KMS-11 (cell line): ENCODE results near the gene MMP11.

ENCODE experiments used
- H2AFZ ChIP-seq: fragments of 200-600 bp; sonication (generic); 2 replicates; pipeline ENCODE4 v1.6.1; 2016; ENCODE audit warnings: antibody characterized with exemption, mixed run types, low read depth
- H3K27ac ChIP-seq: fragments of 200-600 bp; sonication (generic); 2 replicates; pipeline ENCODE4 v1.6.1; 2016; ENCODE audit warnings: mild to moderate bottlenecking, mixed run types
- H3K27me3 ChIP-seq: fragments of 200-600 bp; sonication (generic); 2 replicates; pipeline ENCODE4 v1.6.1; 2017; ENCODE audit warnings: mild to moderate bottlenecking, low read depth, mixed run types, moderate library complexity; ENCODE audit not compliant: insufficient read depth
- H3K36me3 ChIP-seq: fragments of 200-600 bp; sonication (generic); 2 replicates; pipeline ENCODE4 v1.6.1; 2017; ENCODE audit warnings: mild to moderate bottlenecking, mixed run types; ENCODE audit not compliant: insufficient read depth
- H3K4me1 ChIP-seq: fragments of 200-600 bp; sonication (generic); 2 replicates; pipeline ENCODE4 v1.6.1; 2016; ENCODE audit warnings: mild to moderate bottlenecking, low read depth, mixed run types; ENCODE audit not compliant: poor library complexity, severe bottlenecking
- H3K4me2 ChIP-seq: fragments of 200-600 bp; sonication (generic); 2 replicates; pipeline ENCODE4 v1.7.0; 2016; ENCODE audit warnings: mild to moderate bottlenecking, mixed run types
- H3K4me3 ChIP-seq: fragments of 200-600 bp; sonication (generic); IDR thresholded peaks from 2 replicates; pipeline ENCODE4 v1.6.1; 2017; ENCODE audit warnings: low read depth, low read length, mixed read lengths; ENCODE audit not compliant: insufficient read depth
- H3K79me2 ChIP-seq: fragments of 200-600 bp; sonication (generic); 2 replicates; pipeline ENCODE4 v1.6.1; 2016; ENCODE audit warnings: low read depth, mixed run types; ENCODE audit not compliant: insufficient read depth
- H3K9ac ChIP-seq: fragments of 200-600 bp; sonication (generic); 2 replicates; pipeline ENCODE4 v1.6.1; 2016; ENCODE audit warnings: mild to moderate bottlenecking, mixed run types
- H4K20me1 ChIP-seq: fragments of 200-600 bp; sonication (generic); 2 replicates; pipeline ENCODE4 v1.6.1; 2016; ENCODE audit warnings: mild to moderate bottlenecking, mixed run types; ENCODE audit not compliant: insufficient read depth
- CTCF ChIP-seq: fragments of 200-600 bp; sonication (generic); conservative IDR thresholded peaks from 2 replicates; pipeline ENCODE4 v1.6.1; 2017; ENCODE audit warnings: low read depth, mild to moderate bottlenecking, antibody characterized with exemption, low read length, moderate library complexity, mixed read lengths

Gene MMP11

GRCh38 chr22:23824476-23825245 lies 52.0 kb downstream of the MMP11 start:
- Histone ChIP-seq H3K79me2 (no peaks in the 10 kb centered on the region), H2AFZ (no peak overlapping the region), H3K4me3 (no peak overlapping the region), H3K36me3 (no peaks in the 10 kb centered on the region), H4K20me1 (no peaks in the 10 kb centered on the region), H3K27me3 (no peaks in the 10 kb centered on the region), H3K4me1 (no peaks in the 10 kb centered on the region), H3K4me2 (no peak overlapping the region), H3K27ac (no peak overlapping the region), H3K9ac (no peak overlapping the region)
- TF ChIP-seq CTCF, result no peak

GRCh38 chr22:23825246-23825905 lies 52.7 kb downstream of the MMP11 start:
- no peak overlapping the region for H2AFZ ChIP-seq
- H3K9ac ChIP-seq, result no peak overlapping the region
- no peak overlapping the region for H3K4me2 ChIP-seq
- H3K4me3 ChIP-seq, result no peak overlapping the region
- no peaks in the 10 kb centered on the region for H3K4me1 ChIP-seq
- H3K36me3 ChIP-seq, result no peaks in the 10 kb centered on the region
- H4K20me1 ChIP-seq, result no peaks in the 10 kb centered on the region
- H3K79me2 ChIP-seq, result no peaks in the 10 kb centered on the region
- H3K27ac ChIP-seq, result no peak overlapping the region
- H3K27me3 ChIP-seq, result no peaks in the 10 kb centered on the region
- TF ChIP-seq CTCF, result no peak

GRCh38 chr22:23826510-23827350 lies 54.1 kb downstream of the MMP11 start:
- no peak for TF ChIP-seq CTCF
- Histone ChIP-seq H3K9ac (no peak overlapping the region), H3K4me2 (no peak overlapping the region), H3K4me1 (no peaks in the 10 kb centered on the region), H3K27ac (no peak overlapping the region), H2AFZ (no peak overlapping the region), H3K27me3 (no peaks in the 10 kb centered on the region), H4K20me1 (no peaks in the 10 kb centered on the region), H3K79me2 (no peaks in the 10 kb centered on the region), H3K4me3 (no peak overlapping the region), H3K36me3 (no peaks in the 10 kb centered on the region)

GRCh38 chr22:23827351-23827995 lies 54.8 kb downstream of the MMP11 start:
- no peak overlapping the region for H3K9ac ChIP-seq
- no peak overlapping the region for H3K4me2 ChIP-seq
- H3K79me2 ChIP-seq, result no peaks in the 10 kb centered on the region
- H3K27me3 ChIP-seq, result no peaks in the 10 kb centered on the region
- no peaks in the 10 kb centered on the region for H3K36me3 ChIP-seq
- H3K27ac ChIP-seq, result no peak overlapping the region
- H3K4me1 ChIP-seq, result no peaks in the 10 kb centered on the region
- no peak for TF ChIP-seq CTCF
- no peak overlapping the region for H2AFZ ChIP-seq
- H4K20me1 ChIP-seq, result no peaks in the 10 kb centered on the region
- no peak overlapping the region for H3K4me3 ChIP-seq
